SJCRH30 (cell line): Measurements from ENCODE around the gene CASKIN1. TPM values are rescaled to one million over a fixed set of nuclear protein-coding genes. Genes with fewer than 3 reads are reported as not detected.
"Not testable (repeated sequence)": the region's sequence is repeated elsewhere in the genome, so short reads cannot be mapped to it uniquely, and the experiment has no call there.

ENCODE experiments used
- DNase-seq, 2 experiments: peaks; one replicate each; pipeline ENCODE4 v3.0.0-alpha.2; 2015 to 2020
- H3K27ac ChIP-seq: fragments of 250-450 bp; sonication (Bioruptor Pico); 2 replicates; pipeline ENCODE4 v1.5.1; 2020; ENCODE audit warnings: mild to moderate bottlenecking, moderate library complexity
- H3K27me3 ChIP-seq: fragments of 250-450 bp; sonication (Bioruptor Pico); 2 replicates; pipeline ENCODE4 v1.5.1; 2020; ENCODE audit warnings: mild to moderate bottlenecking, moderate library complexity
- H3K36me3 ChIP-seq: fragments of 250-450 bp; sonication (Bioruptor Pico); 2 replicates; pipeline ENCODE4 v1.5.1; 2020; ENCODE audit warnings: mild to moderate bottlenecking, moderate library complexity
- H3K4me1 ChIP-seq: fragments of 250-450 bp; sonication (Bioruptor Pico); 2 replicates; pipeline ENCODE4 v1.5.1; 2020; ENCODE audit warnings: mild to moderate bottlenecking, moderate library complexity
- H3K4me3 ChIP-seq: fragments of 250-450 bp; sonication (Bioruptor Pico); 2 replicates; pipeline ENCODE4 v1.5.1; 2020; ENCODE audit warnings: mild to moderate bottlenecking, moderate library complexity
- H3K9me3 ChIP-seq: fragments of 250-450 bp; sonication (Bioruptor Pico); replicated peaks from 2 replicates; pipeline ENCODE4 v1.5.1; 2020; ENCODE audit warnings: mild to moderate bottlenecking, moderate library complexity
- total RNA-seq: library from RNA; depleted of rRNA; stranded (reverse); fragments of >200 nt; shearing (Covaris generic); gene quantifications from 2 replicates; pipeline ENCODE4 v1.2.3, GENCODE V29; 2014; rRNA removed

CASKIN1 gene
- total RNA-seq: 0.13 and 0.24 TPM in 2 replicates

- H3K36me3 ChIP-seq: no peaks in the 10 kb centered on the region
- H3K4me3 ChIP-seq: peak within 1 kb of the TSS; percentile 32; the same call in 1 of the 2 replicates
- peaks cover 48% of the 10 kb centered on the region for H3K27me3 ChIP-seq
- H3K27ac ChIP-seq: no peak within 1 kb of the TSS
- H3K9me3 ChIP-seq: no peaks in the 10 kb centered on the region
- H3K4me1 ChIP-seq: peaks cover 4% of the 10 kb centered on the region; the same call in 1 of the 2 replicates
- DNase-seq: peak in 1 of 2 experiments; percentile 43
These were observed at the start of gene CASKIN1 for GRCh38 chr16:2196162-2196980. TSS of gene CASKIN1 (minus strand) at chr16:2196605. CDS start at chr16:2196432, 173 bp downstream.

GRCh38 chr16:2244926-2245795, 48.8 kb upstream of the CASKIN1 start:
- H3K27me3 ChIP-seq: no peaks in the 10 kb centered on the region
- H3K9me3 ChIP-seq: no peaks in the 10 kb centered on the region
- no peak overlapping the region for H3K27ac ChIP-seq
- H3K4me1 ChIP-seq: no peaks in the 10 kb centered on the region
- H3K4me3 ChIP-seq: no peak overlapping the region
- peaks cover 5% of the 10 kb centered on the region for H3K36me3 ChIP-seq
- no peak for DNase-seq

GRCh38 chr16:2244301-2244700, 47.9 kb upstream of the CASKIN1 start:
- Histone ChIP-seq H3K4me3 (no peak overlapping the region), H3K9me3 (no peaks in the 10 kb centered on the region), H3K4me1 (no peaks in the 10 kb centered on the region), H3K27me3 (no peaks in the 10 kb centered on the region), H3K36me3 (peaks cover 5% of the 10 kb centered on the region), H3K27ac (no peak overlapping the region)
- no peak for DNase-seq

- no peak for DNase-seq
- no peaks in the 10 kb centered on the region for H3K4me1 ChIP-seq
- H3K9me3 ChIP-seq: no peaks in the 10 kb centered on the region
- peaks cover 5% of the 10 kb centered on the region for H3K36me3 ChIP-seq
- H3K4me3 ChIP-seq: no peak overlapping the region
- no peaks in the 10 kb centered on the region for H3K27me3 ChIP-seq
- no peak overlapping the region for H3K27ac ChIP-seq
These were observed 47.4 kb upstream of the CASKIN1 start for GRCh38 chr16:2243781-2244180.

GRCh38 chr16:2243031-2243528, 46.7 kb upstream of the CASKIN1 start:
- Histone ChIP-seq H3K4me1 (no peaks in the 10 kb centered on the region), H3K27ac (no peak overlapping the region), H3K4me3 (no peak overlapping the region), H3K27me3 (no peaks in the 10 kb centered on the region), H3K36me3 (peaks cover 5% of the 10 kb centered on the region), H3K9me3 (no peaks in the 10 kb centered on the region)
- DNase-seq: no peak

- Histone ChIP-seq H3K4me1 (no peaks in the 10 kb centered on the region), H3K9me3 (no peaks in the 10 kb centered on the region), H3K27me3 (no peaks in the 10 kb centered on the region), H3K36me3 (peaks cover 5% of the 10 kb centered on the region), H3K4me3 (no peak overlapping the region), H3K27ac (no peak overlapping the region)
- DNase-seq: no peak
These were observed 46.2 kb upstream of the CASKIN1 start for GRCh38 chr16:2242598-2242997.

- not testable (repeated sequence) for H3K4me1 ChIP-seq, H3K9me3 ChIP-seq, H3K36me3 ChIP-seq, H3K4me3 ChIP-seq, DNase-seq, H3K27me3 ChIP-seq, H3K27ac ChIP-seq
These were observed 43.9 kb upstream of the CASKIN1 start for GRCh38 chr16:2240331-2240730.

GRCh38 chr16:2238838-2239675, 42.7 kb upstream of the CASKIN1 start:
- Histone ChIP-seq H3K4me3 (no peak overlapping the region), H3K27me3 (no peaks in the 10 kb centered on the region), H3K9me3 (no peaks in the 10 kb centered on the region), H3K27ac (no peak overlapping the region), H3K4me1 (no peaks in the 10 kb centered on the region), H3K36me3 (peaks cover 6% of the 10 kb centered on the region; the same call in 1 of the 2 replicates)
- DNase-seq: no peak

GRCh38 chr16:2238150-2238837, 41.9 kb upstream of the CASKIN1 start:
- Histone ChIP-seq H3K9me3 (no peaks in the 10 kb centered on the region), H3K4me1 (no peaks in the 10 kb centered on the region), H3K36me3 (peaks cover 9% of the 10 kb centered on the region), H3K27me3 (no peaks in the 10 kb centered on the region), H3K27ac (no peak overlapping the region), H3K4me3 (no peak overlapping the region)
- DNase-seq: no peak

GRCh38 chr16:2237493-2238149, 41.2 kb upstream of the CASKIN1 start:
- no peaks in the 10 kb centered on the region for H3K9me3 ChIP-seq
- no peaks in the 10 kb centered on the region for H3K27me3 ChIP-seq
- H3K4me3 ChIP-seq: no peak overlapping the region
- H3K27ac ChIP-seq: no peak overlapping the region
- no peaks in the 10 kb centered on the region for H3K4me1 ChIP-seq
- DNase-seq: no peak
- peaks cover 9% of the 10 kb centered on the region for H3K36me3 ChIP-seq

GRCh38 chr16:2237102-2237482, 40.7 kb upstream of the CASKIN1 start:
- Histone ChIP-seq H3K9me3 (no peaks in the 10 kb centered on the region), H3K4me3 (no peak overlapping the region), H3K27ac (no peak overlapping the region), H3K27me3 (no peaks in the 10 kb centered on the region), H3K4me1 (peaks cover 1% of the 10 kb centered on the region), H3K36me3 (peaks cover 13% of the 10 kb centered on the region)
- DNase-seq: no peak

- H3K27me3 ChIP-seq: no peaks in the 10 kb centered on the region
- no peak within 1 kb of the TSS for H3K27ac ChIP-seq
- peaks cover 13% of the 10 kb centered on the region for H3K36me3 ChIP-seq
- peaks cover 7% of the 10 kb centered on the region for H3K4me1 ChIP-seq
- no peaks in the 10 kb centered on the region for H3K9me3 ChIP-seq
- no peak for DNase-seq
- no peak within 1 kb of the TSS for H3K4me3 ChIP-seq
These were observed 40.1 kb upstream of the CASKIN1 start, which contains the start of gene DNASE1L2 for GRCh38 chr16:2236337-2237101. TSS of gene DNASE1L2 (plus strand) at chr16:2236444. CDS start at chr16:2236817, 373 bp downstream.
